Stimulated activated naive CD8-positive, alpha-beta T cell treated with anti-CD3 and anti-CD28 coated beads, Interleukin-15, amount 100 ng/mL, for 72 hours (primary cell): ENCODE results near the gene DDT.
A peak's percentile ranks its signal among the peaks of the same experiment; 100 is the strongest.
"Not testable (repeated sequence)": the region's sequence is repeated elsewhere in the genome, so short reads cannot be mapped to it uniquely, and the experiment has no call there.

Experiments
- ATAC-seq: fragments of 150-1000 bp; cut with Tn5 transposase; 2 replicates; pipeline ENCODE4 v1.10.0; 2021; ENCODE audit warnings: mild to moderate bottlenecking, moderate library complexity
- DNase-seq, 2 donors: peaks; one replicate each; pipeline ENCODE4 v3.0.0; 2021 to 2022
- H3K27ac Mint-ChIP-seq, 2 donors: one replicate each; pipeline ENCODE4 v1.8.0; 2022; ENCODE audit warnings: mild to moderate bottlenecking in 2 of 2, mixed read lengths in 2 of 2, moderate library complexity in 2 of 2
- H3K27me3 Mint-ChIP-seq: one replicate; pipeline ENCODE4 v1.8.0; 2022; ENCODE audit warnings: mixed read lengths
- H3K4me1 Mint-ChIP-seq: one replicate; pipeline ENCODE4 v1.8.0; 2022; ENCODE audit warnings: mild to moderate bottlenecking, mixed read lengths
- H3K4me3 Mint-ChIP-seq, 2 donors: one replicate each; pipeline ENCODE4 v1.8.0; 2022; ENCODE audit warnings: mild to moderate bottlenecking in 2 of 2, mixed read lengths in 2 of 2, moderate library complexity in 1 of 2
- H3K9me3 Mint-ChIP-seq, 2 donors: one replicate each; pipeline ENCODE4 v1.8.0; 2022; ENCODE audit warnings: mixed read lengths in 2 of 2

The DDT gene

DNA sequence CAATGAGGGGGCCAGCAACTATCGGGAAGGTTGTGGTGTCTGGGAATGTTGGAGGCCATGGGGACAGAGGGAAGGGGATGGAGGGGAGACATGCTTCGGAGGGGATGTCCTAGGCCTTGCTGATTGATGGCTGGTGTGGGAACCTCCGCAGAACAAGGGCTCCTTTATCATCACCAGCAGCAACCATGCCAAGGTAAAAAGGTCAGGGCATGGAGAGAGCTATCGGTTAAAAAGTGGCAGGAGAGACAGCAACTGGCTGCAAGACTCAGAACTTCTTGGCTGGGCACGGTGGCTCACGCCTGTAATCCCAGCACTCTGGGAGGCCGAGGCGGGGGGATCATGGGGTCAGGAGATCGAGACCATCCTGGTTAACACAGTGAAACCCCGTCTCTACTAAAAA lies 28.0 kb upstream of the DDT start:
- no peak for DNase-seq
- no peaks in the 10 kb centered on the region for H3K9me3 Mint-ChIP-seq
- ATAC-seq: no peak
- H3K4me3 Mint-ChIP-seq: no peak overlapping the region
- no peak overlapping the region for H3K27ac Mint-ChIP-seq
- H3K4me1 Mint-ChIP-seq: no peaks in the 10 kb centered on the region
- H3K27me3 Mint-ChIP-seq: no peaks in the 10 kb centered on the region

DNA sequence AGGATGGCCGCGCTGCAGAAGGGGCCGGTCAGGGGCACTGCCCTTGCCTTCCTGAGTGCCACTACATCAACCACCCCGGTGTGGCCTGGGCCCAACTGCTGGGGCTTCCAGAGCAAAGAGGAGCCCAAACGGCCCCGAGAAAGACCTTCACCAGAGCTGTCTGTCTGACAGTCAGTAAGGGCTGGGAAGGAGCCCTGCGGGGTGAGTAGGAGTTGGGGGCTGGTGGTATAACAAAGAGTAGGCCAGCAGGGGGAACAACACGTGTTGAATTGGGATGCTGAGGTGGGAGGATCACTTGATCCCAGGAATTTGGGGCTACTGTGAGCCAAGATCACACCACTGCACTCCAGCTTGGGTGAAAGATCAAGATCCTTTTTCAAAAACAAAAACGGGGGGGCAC lies 27.1 kb upstream of the DDT start:
- ATAC-seq (no peak), DNase-seq (no peak)
- peaks cover 2% of the 10 kb centered on the region for H3K4me1 Mint-ChIP-seq
- H3K4me3 Mint-ChIP-seq: no peak overlapping the region
- H3K27me3 Mint-ChIP-seq: no peaks in the 10 kb centered on the region
- H3K27ac Mint-ChIP-seq: no peak overlapping the region
- H3K9me3 Mint-ChIP-seq: no peaks in the 10 kb centered on the region

DNA sequence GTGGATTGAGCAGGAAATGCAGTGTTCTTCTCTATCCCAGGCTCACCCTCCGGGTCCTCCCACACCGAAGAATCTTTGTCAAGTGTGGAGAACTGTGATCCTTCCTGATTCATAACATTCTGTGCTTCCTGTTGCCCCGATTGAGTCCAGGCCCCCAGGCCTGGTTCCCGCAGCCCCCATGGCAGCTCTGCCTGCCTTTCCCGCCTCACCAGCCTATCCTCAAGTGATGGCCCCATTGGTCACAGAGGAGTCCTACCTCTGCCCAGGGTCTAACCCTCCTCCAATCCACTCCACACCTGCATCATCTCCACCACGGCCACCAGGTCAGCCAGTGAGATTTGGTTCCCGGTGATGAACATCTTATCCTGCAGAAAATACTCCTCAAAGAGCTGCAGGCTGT lies 25.5 kb upstream of the DDT start:
- H3K4me3 Mint-ChIP-seq, H3K9me3 Mint-ChIP-seq, DNase-seq, ATAC-seq, H3K27me3 Mint-ChIP-seq, H3K4me1 Mint-ChIP-seq, H3K27ac Mint-ChIP-seq: not testable (repeated sequence)

DNA sequence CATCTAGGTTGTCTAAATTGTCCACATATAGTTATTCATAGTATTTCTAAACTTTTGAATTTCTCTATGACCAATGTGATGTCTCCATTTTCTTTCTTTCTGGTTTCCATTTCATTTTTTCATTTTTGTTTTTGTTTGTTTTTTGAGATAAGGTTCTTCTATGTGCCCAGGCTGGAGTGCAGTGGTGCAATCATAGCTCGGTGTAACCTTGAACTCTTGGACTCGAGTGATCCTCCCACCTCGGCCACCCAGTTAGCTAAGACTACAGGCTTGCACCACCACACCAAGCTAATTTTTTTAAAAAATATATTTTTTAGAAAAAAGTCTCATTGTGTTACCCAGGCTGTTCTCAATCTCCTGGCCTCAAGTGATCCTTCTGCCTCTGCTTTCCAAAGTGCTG lies 22.9 kb upstream of the DDT start:
- Mint-ChIP-seq H3K27ac (no peak overlapping the region), H3K4me3 (no peak overlapping the region), H3K9me3 (no peaks in the 10 kb centered on the region), H3K4me1 (peaks cover 5% of the 10 kb centered on the region), H3K27me3 (no peaks in the 10 kb centered on the region)
- DNase-seq (no peak), ATAC-seq (no peak)

DNA sequence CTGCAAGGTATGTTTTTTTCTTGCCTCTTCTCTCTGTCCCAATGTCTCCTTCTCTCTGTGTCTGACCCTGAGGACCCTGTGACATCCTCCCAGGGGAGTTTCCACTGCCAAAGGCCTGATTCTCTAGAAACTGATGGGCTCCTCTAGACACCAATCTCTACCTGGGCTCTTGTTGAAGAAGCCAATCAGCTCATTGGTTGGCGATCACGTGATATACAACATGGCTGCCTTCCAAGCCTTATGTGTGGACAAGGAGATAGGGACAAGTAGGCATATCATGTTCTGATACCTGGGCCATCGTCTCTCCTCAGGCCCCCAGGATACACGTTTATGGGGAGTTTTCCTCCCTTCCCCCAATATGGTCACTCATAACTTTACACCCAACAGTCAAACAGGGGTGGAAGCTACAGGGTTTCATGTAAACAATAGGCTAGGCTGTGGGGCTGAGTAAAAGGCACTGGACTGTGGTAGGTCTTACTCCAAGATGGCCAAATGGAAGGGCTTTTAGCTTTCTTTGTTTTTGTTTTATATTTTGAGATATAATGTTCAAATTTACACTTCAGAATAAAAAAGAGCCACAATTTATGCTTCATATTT lies 19.4 kb upstream of the DDT start:
- ATAC-seq, DNase-seq, H3K9me3 Mint-ChIP-seq, H3K4me3 Mint-ChIP-seq, H3K27me3 Mint-ChIP-seq, H3K4me1 Mint-ChIP-seq: not testable (repeated sequence)
- peak overlapping the region in 1 of 2 donors; percentile 64 for H3K27ac Mint-ChIP-seq

DNA sequence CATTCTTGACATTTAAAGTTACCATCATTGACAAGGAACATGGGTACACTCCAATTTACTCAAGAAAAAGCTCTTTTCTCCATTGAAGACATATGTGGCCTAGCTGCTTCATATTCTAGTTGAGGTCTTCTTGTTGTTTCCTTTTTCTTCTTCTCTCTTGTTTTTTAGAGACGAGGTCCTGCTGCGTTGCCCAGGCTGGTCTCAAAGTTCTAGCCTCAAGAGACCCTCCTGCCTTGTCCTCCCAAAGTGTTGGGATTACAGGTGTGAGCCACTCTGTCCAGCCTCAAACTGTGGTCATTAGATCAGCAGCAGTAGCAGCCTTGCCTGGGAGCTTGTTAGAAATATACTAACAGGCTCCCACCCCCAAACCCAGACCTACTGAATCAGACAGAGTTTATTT lies 18.8 kb upstream of the DDT start:
- DNase-seq, H3K9me3 Mint-ChIP-seq, H3K27ac Mint-ChIP-seq, H3K4me3 Mint-ChIP-seq, H3K4me1 Mint-ChIP-seq, H3K27me3 Mint-ChIP-seq, ATAC-seq: not testable (repeated sequence)

DNA sequence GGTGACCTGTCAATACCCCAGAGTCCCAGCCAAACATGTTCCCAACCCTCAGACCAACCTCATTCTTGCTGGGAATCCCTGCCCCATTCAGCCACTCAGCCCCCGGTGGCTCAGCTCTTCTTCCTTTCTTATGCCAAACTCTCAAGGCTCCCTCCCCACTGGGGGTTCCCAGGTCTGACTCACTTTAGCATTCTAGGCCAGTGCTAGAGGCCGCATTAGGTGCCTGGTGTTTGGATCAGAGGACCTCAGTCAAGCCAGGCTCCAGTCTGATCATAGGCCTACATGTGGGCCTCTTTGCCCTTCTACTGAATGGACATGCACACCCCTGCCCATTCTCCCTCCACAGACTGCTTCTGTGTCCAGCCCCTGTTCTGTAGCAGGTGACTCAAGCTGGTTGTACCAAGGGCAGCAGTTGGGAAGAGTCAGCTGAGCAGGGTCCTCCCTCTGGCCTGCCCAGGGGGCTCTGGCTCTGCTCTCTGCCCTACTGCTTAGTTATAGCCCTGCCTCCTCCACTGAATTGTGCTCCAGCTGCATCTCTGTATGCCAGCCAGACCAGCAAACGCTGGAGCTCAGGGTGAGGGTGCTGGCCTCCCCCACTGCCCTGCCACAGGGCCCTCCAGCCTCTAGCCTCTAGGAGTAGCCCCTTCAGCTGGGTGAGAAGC lies 15.5 kb upstream of the DDT start:
- DNase-seq, H3K27me3 Mint-ChIP-seq, H3K4me1 Mint-ChIP-seq, H3K9me3 Mint-ChIP-seq, H3K4me3 Mint-ChIP-seq: not testable (repeated sequence)
- peak overlapping the region; percentile 80 to 92 for H3K27ac Mint-ChIP-seq
- ATAC-seq: peak; percentile 39

DNA sequence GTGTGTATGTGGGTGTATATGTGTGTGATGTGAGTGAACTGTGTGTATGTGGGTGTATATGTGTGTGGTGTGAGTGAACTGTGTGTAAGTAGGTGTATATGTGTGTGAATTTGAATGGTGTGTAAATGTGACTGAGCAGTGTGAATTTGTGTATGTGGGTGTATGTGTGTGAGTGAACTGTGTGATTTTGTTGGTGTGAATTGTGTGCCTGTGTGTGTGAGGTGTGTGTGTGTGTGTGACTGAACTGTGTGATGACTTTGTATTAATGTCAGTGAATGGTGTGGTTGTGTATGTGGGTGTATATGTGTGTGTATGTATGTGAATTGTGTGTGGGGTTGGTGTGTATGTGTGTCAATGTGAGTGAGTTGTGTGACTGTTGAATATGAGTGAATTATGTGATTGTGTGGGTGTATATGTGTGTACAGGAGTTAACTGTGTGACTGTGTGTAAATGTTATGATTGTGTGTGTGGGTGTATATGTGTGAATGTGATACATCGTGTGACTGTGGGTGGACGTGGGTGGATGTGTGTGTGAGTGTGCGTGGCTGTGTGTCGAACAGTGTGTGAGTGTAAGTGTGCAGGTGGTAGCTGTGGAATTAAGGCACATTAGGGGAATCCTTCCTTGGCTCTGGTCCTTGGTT lies 12.4 kb upstream of the DDT start:
- ATAC-seq, H3K4me3 Mint-ChIP-seq, H3K27ac Mint-ChIP-seq, DNase-seq, H3K27me3 Mint-ChIP-seq, H3K9me3 Mint-ChIP-seq: not testable (repeated sequence)
- peaks cover 11% of the 10 kb centered on the region for H3K4me1 Mint-ChIP-seq

DNA sequence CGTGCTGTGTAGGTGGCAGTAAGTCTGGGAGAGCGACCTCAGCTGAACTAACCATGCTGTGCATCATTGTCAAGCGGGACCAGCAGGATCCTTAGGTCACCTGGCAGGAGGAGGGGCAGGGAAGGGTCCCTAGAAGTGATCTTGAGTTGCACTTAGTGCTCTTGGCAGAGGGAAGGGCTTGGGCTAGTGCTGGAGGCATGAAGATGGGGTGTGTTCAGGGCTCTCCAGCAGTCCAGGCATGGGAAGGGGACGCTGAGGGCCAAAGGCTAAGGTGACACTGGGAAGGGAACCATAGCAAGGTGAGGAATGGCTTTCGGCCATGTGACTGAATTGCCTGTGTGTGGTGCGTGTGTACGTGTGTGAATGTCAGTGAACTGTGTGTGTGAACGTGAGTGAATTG lies 11.8 kb upstream of the DDT start:
- H3K4me1 Mint-ChIP-seq: peaks cover 11% of the 10 kb centered on the region
- H3K27me3 Mint-ChIP-seq, ATAC-seq, DNase-seq, H3K4me3 Mint-ChIP-seq, H3K9me3 Mint-ChIP-seq: not testable (repeated sequence)
- peak overlapping the region in 1 of 2 donors; percentile 1 for H3K27ac Mint-ChIP-seq

DNA sequence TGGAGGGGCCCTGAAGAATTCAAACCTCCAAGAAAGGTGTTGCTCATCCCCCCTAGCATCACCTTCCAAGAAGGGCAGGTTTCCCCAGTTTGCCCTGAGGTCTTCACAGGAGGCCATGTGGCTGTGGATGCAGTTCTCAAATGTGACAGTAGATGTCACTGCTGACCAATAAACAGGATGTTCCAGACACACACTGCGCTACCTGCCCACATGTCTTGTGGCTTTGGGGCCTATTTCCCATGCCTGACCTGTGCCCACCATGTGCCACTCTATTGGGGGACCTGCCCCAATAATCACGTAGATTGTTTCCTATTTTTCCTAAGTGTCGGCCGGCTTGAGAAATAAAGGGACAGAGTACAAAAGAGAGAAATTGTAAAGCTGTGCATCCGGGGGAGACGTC lies 10.2 kb upstream of the DDT start:
- H3K27ac Mint-ChIP-seq: no peak overlapping the region

DNA sequence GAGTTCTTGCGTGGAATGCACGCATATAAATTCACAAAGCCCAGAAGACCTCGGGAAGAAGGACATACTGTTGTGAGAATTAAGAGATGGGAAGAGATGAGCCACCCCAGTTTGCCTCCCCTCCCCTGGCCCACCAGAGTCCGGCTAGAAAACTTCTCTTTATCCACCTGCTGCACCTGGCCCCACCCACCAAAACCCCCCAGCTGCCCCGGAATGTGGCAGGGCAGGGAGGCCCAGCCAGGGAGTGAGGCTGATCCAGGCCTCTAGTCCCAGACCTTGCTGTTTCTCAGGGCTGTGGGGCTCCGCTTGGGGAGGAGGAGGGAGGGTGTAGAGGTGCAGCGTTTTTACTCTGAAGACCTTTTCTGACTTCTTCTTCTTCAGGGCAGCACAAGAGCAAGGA lies 6.3 kb upstream of the DDT start:
- H3K4me3 Mint-ChIP-seq, DNase-seq, ATAC-seq, H3K27me3 Mint-ChIP-seq, H3K4me1 Mint-ChIP-seq, H3K9me3 Mint-ChIP-seq, H3K27ac Mint-ChIP-seq: not testable (repeated sequence)

More for the DNA sequence above, 10.2 kb upstream of the DDT start:
- Mint-ChIP-seq H3K4me3 (no peak overlapping the region), H3K9me3 (no peaks in the 10 kb centered on the region), H3K27me3 (no peaks in the 10 kb centered on the region), H3K4me1 (peaks cover 11% of the 10 kb centered on the region)
- ATAC-seq (peak; percentile 90), DNase-seq (peak; percentile 42 to 52)

DNA sequence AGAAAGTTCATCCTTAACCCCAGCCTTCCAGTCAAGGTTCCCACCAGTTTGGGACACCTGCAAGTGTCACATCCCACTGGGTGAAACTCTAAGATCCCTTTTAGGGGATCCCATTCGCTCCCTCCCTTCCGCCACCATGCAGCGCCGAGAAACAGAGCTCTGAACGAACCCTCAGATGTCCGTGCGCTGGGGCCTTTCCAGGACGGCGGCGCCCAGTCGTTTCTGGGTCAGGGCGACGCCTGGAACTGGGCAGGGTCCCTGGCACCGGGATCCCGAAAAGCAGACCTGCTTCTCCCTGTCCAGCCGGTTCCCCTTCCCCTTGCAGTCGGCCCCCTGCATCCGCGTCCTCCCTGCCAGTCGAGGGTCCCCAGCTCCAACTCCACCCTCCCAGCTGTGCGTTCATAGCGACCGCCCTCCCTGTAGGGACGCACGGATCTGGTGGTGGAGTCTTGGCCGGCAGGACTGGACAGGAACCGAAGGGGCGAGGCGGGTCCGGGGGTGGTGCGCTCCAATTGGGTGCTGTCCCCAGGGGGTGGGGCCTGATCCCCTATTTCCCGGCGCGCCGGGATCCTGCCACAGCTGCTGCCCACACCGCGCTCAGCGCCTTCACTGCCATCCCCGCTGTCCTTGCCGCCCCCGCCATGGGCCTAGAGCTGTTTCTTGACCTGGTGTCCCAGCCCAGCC lies 5.5 kb upstream of the DDT start, which contains the start of gene GSTT2:
Gene GSTT2 (plus strand): TSS at position 578 of the 684 bp plus-strand sequence.
- H3K27me3 Mint-ChIP-seq, DNase-seq, H3K27ac Mint-ChIP-seq, ATAC-seq, H3K4me3 Mint-ChIP-seq, H3K4me1 Mint-ChIP-seq, H3K9me3 Mint-ChIP-seq: not testable (repeated sequence)

DNA sequence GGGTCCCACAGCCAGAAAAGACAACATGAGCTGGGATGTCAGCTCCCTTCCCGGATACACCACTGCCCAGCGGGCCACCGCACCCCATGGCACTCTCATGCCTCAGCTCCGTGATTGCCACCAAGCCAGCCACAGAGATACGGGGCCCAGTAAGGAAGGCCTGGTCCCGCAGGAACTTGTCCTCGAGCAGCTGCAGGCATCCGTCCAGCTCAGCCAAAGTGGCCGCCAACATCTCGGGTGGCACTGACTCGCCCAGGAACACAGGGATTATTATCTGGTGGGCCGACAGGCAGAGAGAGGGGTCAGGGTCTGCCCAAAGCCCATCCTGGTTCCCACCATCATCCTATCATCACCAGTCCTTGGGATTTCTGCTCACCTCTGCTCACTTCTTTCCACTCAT lies 3.1 kb upstream of the DDT start:
- H3K27me3 Mint-ChIP-seq, DNase-seq, H3K9me3 Mint-ChIP-seq, H3K4me3 Mint-ChIP-seq, H3K4me1 Mint-ChIP-seq, ATAC-seq, H3K27ac Mint-ChIP-seq: not testable (repeated sequence)

DNA sequence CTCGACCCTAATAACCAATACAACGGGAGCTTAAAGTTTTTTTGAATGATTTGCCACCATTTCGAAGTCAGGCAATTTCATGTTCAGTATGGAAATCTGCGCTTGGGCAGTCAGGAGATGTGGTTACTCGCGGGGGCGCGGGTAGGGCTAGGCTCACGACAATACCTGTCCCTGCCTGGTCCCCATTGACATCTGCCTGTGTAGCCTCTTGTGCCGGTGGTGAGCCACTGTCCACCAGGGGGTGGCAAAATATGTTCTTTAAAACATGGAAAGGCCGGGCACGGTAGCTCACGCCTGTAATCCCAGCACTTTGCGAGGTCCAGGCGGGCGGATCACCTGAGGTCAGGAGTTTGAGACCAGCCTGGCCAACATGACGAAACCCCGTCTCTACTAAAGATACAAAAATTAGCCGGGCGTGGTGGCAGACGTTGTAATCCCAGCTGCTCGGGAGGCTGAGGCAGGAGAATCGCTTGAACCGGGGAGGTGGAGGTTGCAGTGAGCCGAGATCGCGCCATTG lies 653 bp upstream of the DDT start:
- H3K27ac Mint-ChIP-seq, H3K4me3 Mint-ChIP-seq, DNase-seq, H3K27me3 Mint-ChIP-seq, H3K9me3 Mint-ChIP-seq: not testable (repeated sequence)
- H3K4me1 Mint-ChIP-seq: peaks cover 22% of the 10 kb centered on the region
- peak; percentile 73 for ATAC-seq

DNA sequence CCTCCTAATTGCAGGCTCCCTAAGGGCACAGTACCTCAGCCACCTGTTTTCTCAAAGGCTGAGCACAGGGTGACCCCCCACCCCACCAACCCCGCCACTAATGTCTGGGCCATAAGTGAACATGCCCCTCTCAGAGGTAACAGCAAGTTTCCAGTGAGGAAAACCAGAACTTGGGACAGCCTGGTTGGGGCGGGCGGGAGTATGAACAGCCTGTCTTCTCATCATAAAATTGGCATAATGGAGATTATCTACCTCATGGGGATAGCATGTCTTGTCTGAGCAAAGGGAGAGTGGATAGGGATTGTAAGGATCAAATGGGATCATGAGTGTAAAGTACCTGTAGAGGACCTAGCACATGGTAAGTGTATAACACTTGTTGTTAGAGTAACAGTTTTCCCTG lies 2.3 kb downstream of the DDT start:
- H3K9me3 Mint-ChIP-seq, ATAC-seq, H3K27me3 Mint-ChIP-seq, H3K27ac Mint-ChIP-seq, DNase-seq: not testable (repeated sequence)
- H3K4me3 Mint-ChIP-seq: peak overlapping the region in 1 of 2 donors; percentile 13
- peaks cover 33% of the 10 kb centered on the region for H3K4me1 Mint-ChIP-seq
